Natural killer cell (primary cell): ENCODE results near the gene LRPAP1. TPM values are rescaled to one million over a fixed set of nuclear protein-coding genes. Genes with fewer than 3 reads are reported as not detected.

Experiments
- ATAC-seq, 3 donors: fragments of 150-1000 bp in 2 of 3; fragments of 200-7000 bp in 1 of 3; cut with Tn5 transposase; 1 replicate in 1 of 3; 2 replicates in 2 of 3; pipeline ENCODE4 v1.10.0; 2021; ENCODE audit warnings: mild to moderate bottlenecking in 2 of 3, moderate library complexity in 2 of 3
- DNase-seq, 2 donors: peaks; one replicate each; pipeline versions ENCODE4 v3.0.0 to v3.0.0-alpha.2; 2013 to 2021; ENCODE audit warnings: mixed read lengths in 1 of 2
- H3K27ac ChIP-seq: one replicate; pipeline ENCODE4 v1.5.1; 2013; ENCODE audit warnings: mild to moderate bottlenecking, low read length
- H3K27me3 ChIP-seq: one replicate; pipeline ENCODE4 v1.6.1; 2013; ENCODE audit warnings: low read length; ENCODE audit not compliant: control insufficient read depth, insufficient read depth
- H3K36me3 ChIP-seq: one replicate; pipeline ENCODE4 v1.6.1; 2013; ENCODE audit warnings: low read length; ENCODE audit not compliant: control insufficient read depth, insufficient read depth
- H3K4me1 ChIP-seq: one replicate; pipeline ENCODE4 v1.6.1; 2013; ENCODE audit warnings: low read length; ENCODE audit not compliant: control insufficient read depth, insufficient read depth
- H3K4me3 ChIP-seq: one replicate; pipeline ENCODE4 v1.5.1; 2013; ENCODE audit warnings: low read length
- H3K9me3 ChIP-seq: one replicate; pipeline ENCODE4 v1.6.1; 2013; ENCODE audit warnings: low read length; ENCODE audit not compliant: control insufficient read depth, insufficient read depth
- H3K27ac Mint-ChIP-seq, 2 donors: one replicate each; pipeline ENCODE4 v1.8.0; 2022; ENCODE audit warnings: mild to moderate bottlenecking in 2 of 2, mixed read lengths in 2 of 2, moderate library complexity in 1 of 2
- H3K27me3 Mint-ChIP-seq, 2 donors: one replicate each; pipeline ENCODE4 v1.8.0; 2022; ENCODE audit warnings: low read depth in 2 of 2, mixed read lengths in 2 of 2
- H3K36me3 Mint-ChIP-seq: one replicate; pipeline ENCODE4 v1.8.0; 2022; ENCODE audit warnings: mixed read lengths
- H3K4me1 Mint-ChIP-seq, 2 donors: one replicate each; pipeline ENCODE4 v1.8.0; 2022; ENCODE audit warnings: mixed read lengths in 2 of 2
- H3K4me3 Mint-ChIP-seq: one replicate; pipeline ENCODE4 v1.8.0; 2022; ENCODE audit warnings: mild to moderate bottlenecking, moderate library complexity, mixed read lengths
- H3K9me3 Mint-ChIP-seq, 2 donors: one replicate each; pipeline ENCODE4 v1.8.0; 2022; ENCODE audit warnings: mixed read lengths in 2 of 2
- WGBS: methylation state at CpG from one replicate; pipeline ENCODE4 v1.1.7; 2013; ENCODE audit warnings: missing lambda C conversion rate; ENCODE audit not compliant: insufficient coverage; 5-methylcytosine and 5-hydroxymethylcytosine counted together
- intact Hi-C: fragments of 100-400 bp; cut with micrococcal nuclease; formaldehyde crosslinking; loops from one replicate; pipeline ENCODE4 v1.14.2; 2022
- total RNA-seq, 4 donors: library from RNA; stranded (reverse); fragments of 120-200 nt in 1 of 4; gene quantifications; one replicate each; pipeline versions ENCODE4 v1.2.3 to v1.2.4, GENCODE V29; 2013 to 2022
- TF ChIP-seq, protein P1 (sequence below): fragments of 200-600 bp; IDR thresholded peaks from one replicate; pipeline ENCODE4 v1.8.0; 2022; ENCODE audit warnings: antibody characterized with exemption

Gene LRPAP1
- total RNA-seq, 3 donors from 2014 or later (not counting 1 experiment from before 2014, with no cell fraction given): 85.4 to 93.4 (median 87.3) TPM

DNA sequence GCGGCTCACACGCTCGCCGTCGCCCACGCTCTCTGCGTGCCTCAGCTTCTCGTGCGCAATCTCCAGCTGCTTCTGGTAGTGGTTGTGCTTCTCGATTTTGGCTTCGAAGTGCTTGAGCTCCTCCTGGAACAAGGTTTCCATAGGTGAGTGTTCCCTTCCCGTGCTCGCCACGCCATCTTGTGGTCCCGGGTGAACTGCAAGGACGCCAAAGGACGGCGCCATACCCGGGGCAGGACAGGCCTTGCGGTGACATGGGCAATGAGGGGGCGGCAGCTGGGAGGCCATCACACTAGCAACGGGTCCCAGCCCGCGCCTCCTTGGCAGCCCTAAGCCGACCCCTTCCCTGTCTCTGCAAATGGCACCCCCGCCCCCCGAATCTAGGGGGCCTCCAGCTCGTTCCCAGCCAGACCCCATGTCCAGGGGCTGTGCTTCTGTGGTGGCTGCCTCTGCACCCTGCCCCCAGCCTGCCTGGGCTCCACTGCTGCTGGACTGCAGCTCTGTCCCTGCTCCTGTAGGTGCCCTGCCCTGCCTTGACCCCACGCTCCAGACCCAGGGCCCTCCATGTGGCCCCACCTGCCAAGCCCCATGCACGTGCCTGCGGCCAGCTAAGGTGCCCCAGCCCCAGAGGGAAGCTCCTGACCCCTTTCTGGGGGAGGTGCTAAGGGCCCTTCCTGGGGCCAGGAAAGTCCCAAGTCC is 17.3 kb downstream of the LRPAP1 start:
- ATAC-seq (no peak), DNase-seq (no peak)
- TF ChIP-seq, protein P1, sequence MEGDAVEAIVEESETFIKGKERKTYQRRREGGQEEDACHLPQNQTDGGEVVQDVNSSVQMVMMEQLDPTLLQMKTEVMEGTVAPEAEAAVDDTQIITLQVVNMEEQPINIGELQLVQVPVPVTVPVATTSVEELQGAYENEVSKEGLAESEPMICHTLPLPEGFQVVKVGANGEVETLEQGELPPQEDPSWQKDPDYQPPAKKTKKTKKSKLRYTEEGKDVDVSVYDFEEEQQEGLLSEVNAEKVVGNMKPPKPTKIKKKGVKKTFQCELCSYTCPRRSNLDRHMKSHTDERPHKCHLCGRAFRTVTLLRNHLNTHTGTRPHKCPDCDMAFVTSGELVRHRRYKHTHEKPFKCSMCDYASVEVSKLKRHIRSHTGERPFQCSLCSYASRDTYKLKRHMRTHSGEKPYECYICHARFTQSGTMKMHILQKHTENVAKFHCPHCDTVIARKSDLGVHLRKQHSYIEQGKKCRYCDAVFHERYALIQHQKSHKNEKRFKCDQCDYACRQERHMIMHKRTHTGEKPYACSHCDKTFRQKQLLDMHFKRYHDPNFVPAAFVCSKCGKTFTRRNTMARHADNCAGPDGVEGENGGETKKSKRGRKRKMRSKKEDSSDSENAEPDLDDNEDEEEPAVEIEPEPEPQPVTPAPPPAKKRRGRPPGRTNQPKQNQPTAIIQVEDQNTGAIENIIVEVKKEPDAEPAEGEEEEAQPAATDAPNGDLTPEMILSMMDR: no peak
- Histone ChIP-seq H3K4me1 (no peaks in the 10 kb centered on the region), H3K27ac (no peak overlapping the region), H3K4me3 (no peak overlapping the region), H3K36me3 (peaks cover 89% of the 10 kb centered on the region), H3K9me3 (no peaks in the 10 kb centered on the region), H3K27me3 (no peaks in the 10 kb centered on the region)
- intact Hi-C loops: no loop called here
- Mint-ChIP-seq H3K27me3 (no peaks in the 10 kb centered on the region), H3K36me3 (no peaks in the 10 kb centered on the region), H3K27ac (no peak overlapping the region), H3K4me3 (no peak overlapping the region), H3K4me1 (no peaks in the 10 kb centered on the region), H3K9me3 (no peaks in the 10 kb centered on the region)
- WGBS: 97% methylated on average over 31 of the region's 31 CpGs

DNA sequence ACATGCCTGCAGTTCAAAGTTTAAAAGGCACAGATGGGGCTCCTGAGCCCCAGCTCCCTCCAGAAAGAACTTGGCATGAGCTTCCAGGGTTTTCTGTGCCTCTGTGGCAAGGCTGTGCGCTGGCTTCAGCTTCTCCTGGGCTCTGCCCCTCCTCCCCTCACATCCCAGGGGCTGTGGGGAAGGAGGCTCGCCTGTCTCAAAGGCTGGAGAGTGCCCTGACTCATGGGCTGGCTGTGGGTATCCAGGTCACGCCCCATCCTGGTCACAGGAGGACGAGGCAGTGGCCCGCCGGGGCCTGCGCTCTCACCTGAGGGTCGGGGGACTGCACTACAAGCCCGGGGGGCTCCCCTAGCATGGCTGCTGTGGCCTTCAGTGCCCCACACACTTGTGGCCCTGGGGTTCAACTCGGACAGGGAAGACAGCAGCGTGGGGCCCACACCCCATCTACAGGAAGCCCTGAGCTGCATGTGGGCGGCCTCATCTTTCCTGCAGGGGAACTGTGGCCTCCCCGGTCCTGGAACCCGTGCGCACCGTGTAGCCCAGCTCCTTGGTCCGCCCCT is 17.9 kb downstream of the LRPAP1 start:
- ATAC-seq: peak in 1 of 3 donors; percentile 13
- WGBS: 89% methylated on average over 17 of the region's 17 CpGs

DNA sequence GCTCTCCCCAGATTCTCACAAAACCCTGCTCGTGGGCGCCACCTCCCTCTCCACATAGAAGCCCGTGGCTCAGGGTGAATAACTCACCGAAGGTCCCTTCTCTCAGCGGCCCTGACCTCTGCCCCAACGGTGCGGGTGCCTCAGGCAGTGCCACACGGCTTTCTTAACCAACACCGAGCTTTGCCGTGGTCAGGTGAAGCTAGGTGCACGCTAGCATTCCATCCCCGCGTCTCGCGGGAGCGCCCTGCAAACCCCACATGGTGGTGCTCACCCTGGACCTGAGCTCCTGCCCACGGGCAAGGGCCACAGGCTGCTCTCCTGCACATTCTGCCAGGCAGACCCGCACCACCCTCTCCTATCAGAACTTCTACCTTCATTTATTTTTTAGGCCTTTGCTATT is 18.4 kb downstream of the LRPAP1 start:
- Mint-ChIP-seq H3K4me1 (no peaks in the 10 kb centered on the region), H3K27me3 (no peaks in the 10 kb centered on the region), H3K4me3 (no peak overlapping the region), H3K36me3 (no peaks in the 10 kb centered on the region), H3K27ac (no peak overlapping the region), H3K9me3 (no peaks in the 10 kb centered on the region)
- no peaks in the 10 kb centered on the region for H3K4me1 ChIP-seq
- no peak for DNase-seq
- ATAC-seq: peak in 1 of 3 donors; percentile 8
- H3K9me3 ChIP-seq: no peaks in the 10 kb centered on the region
- H3K36me3 ChIP-seq: peaks cover 86% of the 10 kb centered on the region
- no peaks in the 10 kb centered on the region for H3K27me3 ChIP-seq
- intact Hi-C loops: no loop called here
- no peak overlapping the region for H3K4me3 ChIP-seq
- TF ChIP-seq, protein P1: no peak
- 96% methylated on average over 18 of the region's 18 CpGs for WGBS
- no peak overlapping the region for H3K27ac ChIP-seq

More for the DNA sequence above, 17.9 kb downstream of the LRPAP1 start:
- TF ChIP-seq, protein P1: no peak
- no peak for DNase-seq
- H3K27me3 Mint-ChIP-seq: no peaks in the 10 kb centered on the region
- H3K36me3 Mint-ChIP-seq: no peaks in the 10 kb centered on the region
- intact Hi-C loops: no loop called here
- Histone ChIP-seq H3K4me3 (no peak overlapping the region), H3K9me3 (no peaks in the 10 kb centered on the region), H3K36me3 (peaks cover 89% of the 10 kb centered on the region), H3K27me3 (no peaks in the 10 kb centered on the region), H3K27ac (no peak overlapping the region), H3K4me1 (no peaks in the 10 kb centered on the region)
- H3K4me3 Mint-ChIP-seq: no peak overlapping the region
- no peaks in the 10 kb centered on the region for H3K4me1 Mint-ChIP-seq
- no peak overlapping the region for H3K27ac Mint-ChIP-seq
- no peaks in the 10 kb centered on the region for H3K9me3 Mint-ChIP-seq
